Activated T-cell treated with anti-CD3 and anti-CD28 coated beads for 4 hours (primary cell): Measurements from ENCODE around the gene KLHL17.

Source experiments
- DNase-seq: peaks from one replicate; pipeline ENCODE4 v3.0.0-alpha.2; 2020

KLHL17 gene

DNA sequence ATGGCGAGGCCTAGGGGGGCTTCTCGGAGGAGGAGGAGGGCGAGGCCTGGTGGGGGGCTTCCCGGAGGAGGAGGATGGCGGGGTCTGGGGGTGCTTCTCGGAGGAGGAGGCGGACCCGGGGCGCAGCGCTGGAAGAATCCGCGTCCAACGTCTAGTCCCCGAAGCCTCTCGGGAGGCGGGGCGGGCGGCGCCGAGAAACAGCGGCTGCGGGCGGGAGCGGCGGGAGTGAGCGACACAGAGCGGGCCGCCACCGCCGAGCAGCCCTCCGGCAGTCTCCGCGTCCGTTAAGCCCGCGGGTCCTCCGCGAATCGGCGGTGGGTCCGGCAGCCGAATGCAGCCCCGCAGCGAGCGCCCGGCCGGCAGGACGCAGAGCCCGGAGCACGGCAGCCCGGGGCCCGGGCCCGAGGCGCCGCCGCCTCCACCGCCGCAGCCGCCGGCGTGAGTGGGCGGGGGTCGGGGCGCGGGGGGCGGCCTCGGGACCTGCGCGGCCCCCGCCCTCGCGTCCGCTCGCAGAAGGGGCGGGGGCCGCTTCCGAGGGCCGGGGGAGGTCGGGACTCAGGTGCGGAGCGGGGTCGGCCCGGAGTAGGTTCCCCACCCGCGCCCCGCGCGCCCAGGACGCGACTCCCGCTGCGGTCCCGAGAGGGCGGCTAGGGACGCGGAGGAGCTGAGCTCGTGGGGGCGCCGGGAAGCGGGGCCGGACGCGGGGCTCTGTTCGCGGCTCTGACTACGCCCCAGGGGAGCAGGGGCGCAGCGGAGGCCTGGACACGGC is at the start of gene KLHL17:
TSS of gene KLHL17 (plus strand) at position 222 of the 769 bp plus-strand sequence. CDS start at position 332, 110 bp downstream.
- peak; percentile 78 for DNase-seq

GRCh38 chr1:910881-911721 is 49.3 kb upstream of the KLHL17 start:
- DNase-seq: no peak

GRCh38 chr1:911875-912739 is 48.3 kb upstream of the KLHL17 start:
- no peak for DNase-seq

DNA sequence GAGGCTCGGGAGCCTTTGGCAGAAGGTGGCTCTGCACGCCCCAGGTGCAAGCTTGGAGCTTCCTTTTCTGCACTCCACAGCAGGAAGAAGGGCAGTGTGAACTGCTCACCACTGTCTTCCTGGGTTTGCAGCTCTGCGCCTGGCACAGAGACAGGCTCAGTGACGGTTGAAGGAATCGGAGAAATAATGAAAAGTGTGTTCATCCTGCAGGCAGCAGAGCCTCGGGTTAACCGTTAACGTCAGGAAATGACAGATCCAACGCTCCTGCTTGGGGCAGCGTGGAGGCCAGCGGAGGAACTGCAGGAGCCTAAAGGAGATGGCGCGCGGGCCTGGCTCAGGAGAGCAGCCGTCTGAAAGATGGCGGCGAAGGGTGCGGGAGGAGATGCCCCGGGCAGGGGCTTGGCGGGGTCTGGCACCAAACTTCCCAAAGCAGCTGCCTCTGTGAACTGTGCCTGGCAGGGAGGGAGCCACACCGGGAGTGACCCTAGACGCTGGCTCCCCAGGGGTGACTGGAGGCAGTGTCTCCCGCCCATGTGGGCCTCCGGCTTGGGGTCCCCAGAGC is 47.6 kb upstream of the KLHL17 start:
- no peak for DNase-seq

DNA sequence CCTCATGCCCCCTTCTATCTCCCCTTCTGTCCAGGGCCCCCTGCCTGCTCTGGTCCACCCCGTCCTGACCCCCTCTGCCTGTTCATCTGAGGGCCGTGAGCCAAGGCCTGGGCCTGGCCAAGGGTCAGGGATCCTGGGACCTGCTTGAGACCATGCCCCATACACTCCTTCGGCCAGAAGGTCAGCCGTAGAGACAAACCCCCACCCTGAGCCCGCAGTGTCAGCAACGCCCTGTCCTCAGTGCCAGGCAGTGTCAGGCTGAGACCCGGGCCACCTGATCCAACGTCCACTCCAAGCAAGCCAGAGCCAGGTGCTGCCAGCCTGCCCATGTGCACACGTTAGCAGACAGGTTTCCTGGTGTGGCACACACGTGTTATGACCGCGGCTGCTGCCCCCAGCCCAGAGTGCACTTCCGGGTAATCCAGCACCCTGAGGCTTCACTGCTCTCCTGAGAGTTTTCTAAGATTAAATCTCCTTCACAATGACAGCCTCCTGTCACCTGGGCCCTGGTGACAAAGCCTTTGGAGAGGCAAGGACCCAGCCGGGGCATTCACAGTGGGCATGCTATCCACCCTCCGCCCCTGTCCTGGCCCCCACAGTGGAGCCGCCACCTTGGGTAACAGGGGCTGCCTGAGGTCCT is 46.8 kb upstream of the KLHL17 start:
- DNase-seq: no peak

DNA sequence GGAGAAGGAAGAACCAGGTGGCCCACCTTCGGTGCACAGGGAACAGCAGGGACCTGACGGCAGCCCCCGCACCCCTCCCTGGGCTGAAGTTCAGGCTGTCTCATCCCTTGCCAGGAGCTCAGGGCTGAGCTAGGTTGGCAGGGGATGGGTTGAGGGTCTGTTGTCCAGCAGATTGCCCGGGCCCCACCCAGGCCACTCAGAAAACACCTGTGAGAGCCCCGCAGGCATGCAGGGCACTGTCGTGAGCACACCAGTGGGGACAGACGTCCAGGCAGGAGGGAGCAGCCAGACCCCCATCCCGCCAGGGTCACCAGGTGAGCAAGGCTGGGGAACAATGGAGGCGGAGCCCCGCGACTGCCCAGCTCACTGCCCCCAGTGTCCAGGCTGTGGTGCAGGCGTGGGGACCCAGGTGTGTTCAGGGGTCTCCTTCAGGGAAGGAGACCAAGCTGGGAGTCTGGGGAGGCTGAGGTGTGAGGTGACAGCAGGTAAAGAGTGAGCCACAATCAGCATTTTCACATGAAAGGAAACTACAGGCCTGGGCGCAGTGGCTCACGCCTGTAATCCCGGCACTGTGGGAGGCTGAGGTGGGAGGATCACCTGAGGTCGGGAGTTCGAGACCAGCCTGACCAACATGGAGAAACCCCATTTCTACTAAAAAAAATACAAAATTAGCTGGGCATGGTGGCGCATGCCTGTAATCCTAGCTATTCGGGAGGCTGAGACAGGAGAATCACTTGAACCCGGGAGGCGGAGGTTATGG is 46.1 kb upstream of the KLHL17 start:
- no peak for DNase-seq

- DNase-seq: no peak
Measured at GRCh38 chr1:914891-915280, 45.5 kb upstream of the KLHL17 start.

DNA sequence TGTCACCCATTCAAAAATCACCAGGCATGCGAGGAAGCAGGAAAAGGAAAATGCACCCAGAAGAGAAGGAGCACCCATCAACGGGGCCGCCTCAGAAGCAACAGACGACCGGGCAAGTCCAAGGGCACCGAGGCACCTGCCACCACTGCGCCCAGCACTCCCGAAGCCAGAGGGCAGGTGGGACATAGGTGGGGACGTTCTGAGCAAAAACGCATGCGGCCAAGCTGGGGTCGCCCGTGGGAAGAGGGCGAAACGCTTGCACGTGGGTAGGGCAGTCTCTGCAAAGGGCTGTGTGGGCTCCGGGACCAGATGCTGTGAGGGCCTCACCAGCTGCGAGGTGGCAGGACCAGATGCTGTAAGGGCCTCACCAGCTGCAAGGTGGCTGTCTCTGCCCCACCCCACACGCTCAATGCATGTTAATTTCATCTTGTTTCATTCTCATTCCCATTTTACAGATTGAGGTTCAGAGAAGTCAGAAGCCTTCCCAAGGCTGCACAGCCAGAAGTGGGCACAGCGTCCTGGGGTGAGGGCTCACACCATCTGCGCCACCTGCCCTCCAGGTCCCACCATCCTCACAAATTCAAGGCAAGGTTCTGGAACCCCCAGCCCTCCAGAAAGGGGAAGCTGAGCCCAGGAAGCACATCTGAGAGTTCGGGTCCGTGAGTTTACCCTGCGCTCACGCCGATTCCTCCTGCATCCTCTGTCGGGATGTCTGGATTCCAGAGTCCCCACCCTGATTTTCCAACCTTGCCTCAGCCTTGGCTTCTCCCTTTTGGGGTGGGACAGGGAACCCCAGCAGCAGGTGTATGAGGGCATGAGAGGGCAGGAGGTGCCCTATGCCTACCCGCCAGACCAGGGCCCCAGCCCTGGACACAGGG is 44.9 kb upstream of the KLHL17 start:
- no peak for DNase-seq

- DNase-seq: no peak
Measured at GRCh38 chr1:916173-917075, 44.0 kb upstream of the KLHL17 start.

GRCh38 chr1:917076-917459 is 43.3 kb upstream of the KLHL17 start:
- DNase-seq: no peak

- DNase-seq: no peak
Measured at GRCh38 chr1:917466-918091, 42.8 kb upstream of the KLHL17 start.

DNA sequence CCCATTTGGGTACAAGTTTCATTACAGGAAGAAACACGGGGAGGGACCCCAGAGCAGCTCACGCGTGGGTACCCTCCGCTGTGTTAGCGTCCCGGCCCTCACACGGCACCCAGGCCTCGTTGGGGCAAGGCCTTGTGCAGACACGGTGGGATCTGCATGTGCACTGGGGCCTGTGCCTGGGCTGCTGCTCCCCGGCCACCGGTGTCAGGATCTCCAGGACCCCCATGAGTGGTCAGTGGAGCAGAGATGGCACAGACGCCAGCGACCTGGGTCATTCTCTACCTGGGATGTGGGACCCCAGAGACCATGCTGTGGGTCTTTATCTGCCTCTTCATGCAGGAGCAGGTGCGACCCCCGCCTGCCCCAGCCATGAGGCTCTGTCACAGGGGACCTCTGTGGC is 42.0 kb upstream of the KLHL17 start:
- no peak for DNase-seq

- DNase-seq: no peak
Measured at GRCh38 chr1:918843-919242, 41.5 kb upstream of the KLHL17 start.

- no peak for DNase-seq
Measured at GRCh38 chr1:919271-919872, 41.0 kb upstream of the KLHL17 start.

- no peak for DNase-seq
Measured at GRCh38 chr1:920010-920409, 40.4 kb upstream of the KLHL17 start.

GRCh38 chr1:920521-920920 is 39.9 kb upstream of the KLHL17 start:
- no peak for DNase-seq

- no peak for DNase-seq
Measured at GRCh38 chr1:921011-921837, 39.2 kb upstream of the KLHL17 start.
